GM12878 (cell line): Measurements from ENCODE around the gene ESR1. TPM values are rescaled to one million over a fixed set of nuclear protein-coding genes. Genes with fewer than 3 reads are reported as not detected.

Source experiments
- ATAC-seq: fragments of 200-7000 bp; cut with Tn5 transposase; 3 replicates; pipeline ENCODE4 v1.9.1; 2020; ENCODE audit warnings: mild to moderate bottlenecking, moderate library complexity
- BruUV-seq: library from RNA; stranded (reverse); fragments of 400-500 nt; replicated peaks from 2 replicates; lab custom pipeline; 2021; lab: Mats Ljungman, UMichigan
- CTCF ChIA-PET: fragments of 300-600 bp; sonication (Branson Sonifier 250); formaldehyde crosslinking; extraction: SDS; loops from one replicate; lab custom pipeline; 2021; ENCODE audit warnings: inconsistent platforms; lab: Yijun Ruan, JAX
- POLR2A ChIA-PET: fragments of 350-600 bp; formaldehyde crosslinking; extraction: SDS; loops from one replicate; lab custom pipeline; 2021; ENCODE audit warnings: inconsistent platforms; lab: Charles Lee
- RAD21 ChIA-PET: fragments of 300-600 bp; sonication (Branson Sonifier 250); formaldehyde crosslinking; loops from one replicate; lab custom pipeline; 2023; ENCODE audit warnings: antibody characterized with exemption; ENCODE audit not compliant: unreplicated experiment; lab: Charles Lee
- SMC1A ChIA-PET: fragments of 300-600 bp; sonication (Branson Sonifier 250); formaldehyde crosslinking; loops from one replicate; lab custom pipeline; 2023; ENCODE audit not compliant: unreplicated experiment, uncharacterized antibody; lab: Charles Lee
- DNase-seq: peaks from one replicate; pipeline ENCODE4 v3.0.0-alpha.2; 2011; ENCODE audit warnings: low read depth, low spot score
- FAIRE-seq: peaks from 3 replicates; lab custom pipeline; 2011; peaks lifted over from hg19 to GRCh38; lab: Jason Lieb, UNC
- H2AFZ ChIP-seq: 2 replicates; pipeline ENCODE4 v1.6.0; 2011; ENCODE audit warnings: low read depth, low read length, control low read depth; ENCODE audit not compliant: control insufficient read depth
- H3K27ac ChIP-seq: 2 replicates; pipeline ENCODE4 v1.5.1; 2011; ENCODE audit warnings: control low read depth; ENCODE audit not compliant: control insufficient read depth, insufficient read depth
- H3K27me3 ChIP-seq, 2 experiments: replicated peaks in 1 of 2; 2 replicates each; pipeline versions ENCODE4 v1.6.0 to v1.6.1; 2011; ENCODE audit warnings: low read length in 1 of 2; ENCODE audit not compliant: control insufficient read depth in 2 of 2, insufficient read depth in 2 of 2
- H3K36me3 ChIP-seq, 2 experiments: 2 replicates each; pipeline ENCODE4 v1.5.1; 2011; ENCODE audit warnings: low read length in 1 of 2; ENCODE audit not compliant: control insufficient read depth in 2 of 2, insufficient read depth in 2 of 2
- H3K4me1 ChIP-seq: 2 replicates; pipeline ENCODE4 v1.6.1; 2011; ENCODE audit warnings: mild to moderate bottlenecking, low read length, moderate library complexity, mixed read lengths; ENCODE audit not compliant: control insufficient read depth, insufficient read depth
- H3K4me2 ChIP-seq: 2 replicates; pipeline ENCODE4 v1.6.0; 2011; ENCODE audit warnings: control low read depth; ENCODE audit not compliant: control insufficient read depth, insufficient read depth
- H3K4me3 ChIP-seq: fragments of 200-600 bp; sonication (generic); 2 replicates; pipeline ENCODE4 v1.5.1; 2016
- H3K79me2 ChIP-seq: 2 replicates; pipeline ENCODE4 v1.6.0; 2011; ENCODE audit warnings: low read length; ENCODE audit not compliant: control insufficient read depth, insufficient read depth
- H3K9ac ChIP-seq: 2 replicates; pipeline ENCODE4 v1.8.0; 2011; ENCODE audit warnings: low read length, control low read depth, mixed read lengths; ENCODE audit not compliant: control insufficient read depth, insufficient read depth
- H3K9me3 ChIP-seq: replicated peaks from 3 replicates; pipeline ENCODE4 v1.5.1; 2011; ENCODE audit warnings: mild to moderate bottlenecking, low read length; ENCODE audit not compliant: control insufficient read depth, insufficient read depth
- H4K20me1 ChIP-seq: 2 replicates; pipeline ENCODE4 v1.6.0; 2011; ENCODE audit not compliant: control insufficient read depth, insufficient read depth
- ASH2L ChIP-seq: fragments of 300-600, 200-600 bp; sonication (generic); IDR thresholded peaks from 2 replicates; pipeline ENCODE4 v1.6.1; 2017; ENCODE audit warnings: low read depth, mild to moderate bottlenecking, borderline replicate concordance
- CBX5 ChIP-seq: sonication (generic); IDR thresholded peaks from 2 replicates; pipeline ENCODE4 v1.6.1; 2016; ENCODE audit warnings: low read depth, moderate library complexity, mild to moderate bottlenecking, inconsistent platforms
- ELK1 ChIP-seq: IDR thresholded peaks from 2 replicates; pipeline ENCODE4 v1.6.1; 2012; ENCODE audit warnings: low read depth, low read length, improper control_type of control experiment
- EP300 ChIP-seq, 2 experiments: fragments of 150-350 bp in 1 of 2; IDR thresholded peaks; 2 replicates each; pipeline ENCODE4 v1.6.1; 2011 to 2012; ENCODE audit warnings: low read depth in 2 of 2, low read length in 2 of 2, borderline replicate concordance in 1 of 2, improper control_type of control experiment in 1 of 2, inconsistent platforms in 1 of 2; ENCODE audit not compliant: control insufficient read depth in 1 of 2
- ETV6 ChIP-seq, 2 experiments: fragments of 450-650 bp in 1 of 2; IDR thresholded peaks in 1 of 2; conservative IDR thresholded peaks in 1 of 2; 2 replicates each; pipeline ENCODE4 v1.6.1; 2014; ENCODE audit warnings: antibody characterized with exemption in 1 of 2, borderline replicate concordance in 1 of 2, low read depth in 1 of 2, mild to moderate bottlenecking in 1 of 2, moderate library complexity in 1 of 2
- HCFC1 ChIP-seq: fragments of 150-350 bp; IDR thresholded peaks from 2 replicates; pipeline ENCODE4 v1.6.1; 2014; ENCODE audit warnings: low read length
- HDGF ChIP-seq: fragments of 450-650 bp; IDR thresholded peaks from 2 replicates; pipeline ENCODE4 v1.6.1; 2016; ENCODE audit warnings: antibody characterized with exemption
- MXI1 ChIP-seq: fragments of 150-350 bp; IDR thresholded peaks from 2 replicates; pipeline ENCODE4 v1.6.1; 2011; ENCODE audit warnings: low read depth, mild to moderate bottlenecking, inconsistent platforms, low read length, improper control_type of control experiment
- RB1 ChIP-seq: fragments of 450-650 bp; formaldehyde crosslinking; IDR thresholded peaks from 2 replicates; pipeline ENCODE4 v1.6.1; 2017; ENCODE audit warnings: mild to moderate bottlenecking, borderline replicate concordance
- RFX5 ChIP-seq: IDR thresholded peaks from 2 replicates; pipeline ENCODE4 v1.6.1; 2011; ENCODE audit warnings: low read depth, low read length, improper control_type of control experiment
- SMAD1 ChIP-seq: fragments of 450-650 bp; IDR thresholded peaks from 2 replicates; pipeline ENCODE4 v1.6.1; 2018; ENCODE audit warnings: mild to moderate bottlenecking, low read depth; ENCODE audit not compliant: partially characterized antibody
- SP1 ChIP-seq: IDR thresholded peaks from one replicate; pipeline ENCODE4 v1.6.1; 2011; ENCODE audit warnings: low read depth, low read length
- SUZ12 ChIP-seq: fragments of 200-600 bp; sonication (generic); IDR thresholded peaks from one replicate; pipeline ENCODE4 v1.6.1; 2018; ENCODE audit warnings: antibody characterized with exemption, mild to moderate bottlenecking; ENCODE audit not compliant: unreplicated experiment
- TCF7 ChIP-seq: IDR thresholded peaks from 2 replicates; pipeline ENCODE4 v1.6.1; 2014; ENCODE audit warnings: antibody characterized with exemption, borderline replicate concordance
- ZBTB33 ChIP-seq: fragments of 450-650 bp; IDR thresholded peaks from 2 replicates; pipeline ENCODE4 v1.6.1; 2017; ENCODE audit warnings: mild to moderate bottlenecking
- ZNF207 ChIP-seq: fragments of 450-650 bp; IDR thresholded peaks from 2 replicates; pipeline ENCODE4 v1.6.1; 2014; ENCODE audit warnings: antibody characterized with exemption, mild to moderate bottlenecking, borderline replicate concordance
- WGBS: methylation state at CpG from one replicate; pipeline ENCODE4 v1.1.6; 2016; ENCODE audit warnings: low lambda C conversion rate; ENCODE audit not compliant: insufficient replicate concordance, insufficient coverage; ENCODE audit errors: missing lambda C conversion rate; 5-methylcytosine and 5-hydroxymethylcytosine counted together
- in situ Hi-C: fragments of 300-500 bp; cut with MboI; formaldehyde crosslinking; loops from 9 replicates; pipeline ENCODE4 v1.14.3; 2018; ENCODE audit warnings: mixed read lengths
- intact Hi-C: fragments of 100-400 bp; cut with micrococcal nuclease; formaldehyde crosslinking; loops from one replicate; pipeline ENCODE4 v1.14.2; 2022; ENCODE audit not compliant: unreplicated experiment
- polyA plus RNA-seq, 11 experiments: library from polyadenylated mRNA; depleted of rRNA in 4 of 11; unstranded in 6 of 11; stranded (reverse) in 5 of 11; fragments of >200 nt; fragmentation: Nextera tagmentation in 4 of 11; fragmentation: Illumina TruSeq in 1 of 11; extraction: Ambion mirVana in 4 of 11; extraction: Trizol in 1 of 11; gene quantifications; 1 replicate in 1 of 11; 2 replicates in 10 of 11; pipeline versions ENCODE4 v1.2.1 to v1.2.3, GENCODE V29; 2011 to 2016; ENCODE audit warnings: inconsistent platforms in 2 of 11, missing spikeins in 2 of 11, low read depth in 1 of 11
- total RNA-seq, 4 experiments: library from RNA; depleted of rRNA in 3 of 4; stranded (reverse); fragments of >200 nt in 3 of 4; fragmentation: Illumina TruSeq in 1 of 4; extraction: Trizol in 1 of 4; gene quantifications; 2 replicates each; pipeline versions ENCODE4 v1.2.1 to v1.2.3, GENCODE V29; 2013 to 2021
- TF ChIP-seq, protein P1 (sequence below): IDR thresholded peaks from 2 replicates; pipeline ENCODE4 v1.6.1; 2012; ENCODE audit warnings: low read length, inconsistent platforms

The ESR1 gene
- total and polyA plus RNA-seq, 10 of the 15 experiments (the other 5 are each of a cell fraction or from before 2014, with no cell fraction given): 0.03 to 0.51 (median 0.21) TPM; not detected in 4

GRCh38 chr6:151803743-151804142 is 3.7 kb upstream of the ESR1 start (continued):
- TF ChIP-seq, protein P1, sequence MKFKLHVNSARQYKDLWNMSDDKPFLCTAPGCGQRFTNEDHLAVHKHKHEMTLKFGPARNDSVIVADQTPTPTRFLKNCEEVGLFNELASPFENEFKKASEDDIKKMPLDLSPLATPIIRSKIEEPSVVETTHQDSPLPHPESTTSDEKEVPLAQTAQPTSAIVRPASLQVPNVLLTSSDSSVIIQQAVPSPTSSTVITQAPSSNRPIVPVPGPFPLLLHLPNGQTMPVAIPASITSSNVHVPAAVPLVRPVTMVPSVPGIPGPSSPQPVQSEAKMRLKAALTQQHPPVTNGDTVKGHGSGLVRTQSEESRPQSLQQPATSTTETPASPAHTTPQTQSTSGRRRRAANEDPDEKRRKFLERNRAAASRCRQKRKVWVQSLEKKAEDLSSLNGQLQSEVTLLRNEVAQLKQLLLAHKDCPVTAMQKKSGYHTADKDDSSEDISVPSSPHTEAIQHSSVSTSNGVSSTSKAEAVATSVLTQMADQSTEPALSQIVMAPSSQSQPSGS: no peak
- TF ChIP-seq ELK1: no peak

DNA sequence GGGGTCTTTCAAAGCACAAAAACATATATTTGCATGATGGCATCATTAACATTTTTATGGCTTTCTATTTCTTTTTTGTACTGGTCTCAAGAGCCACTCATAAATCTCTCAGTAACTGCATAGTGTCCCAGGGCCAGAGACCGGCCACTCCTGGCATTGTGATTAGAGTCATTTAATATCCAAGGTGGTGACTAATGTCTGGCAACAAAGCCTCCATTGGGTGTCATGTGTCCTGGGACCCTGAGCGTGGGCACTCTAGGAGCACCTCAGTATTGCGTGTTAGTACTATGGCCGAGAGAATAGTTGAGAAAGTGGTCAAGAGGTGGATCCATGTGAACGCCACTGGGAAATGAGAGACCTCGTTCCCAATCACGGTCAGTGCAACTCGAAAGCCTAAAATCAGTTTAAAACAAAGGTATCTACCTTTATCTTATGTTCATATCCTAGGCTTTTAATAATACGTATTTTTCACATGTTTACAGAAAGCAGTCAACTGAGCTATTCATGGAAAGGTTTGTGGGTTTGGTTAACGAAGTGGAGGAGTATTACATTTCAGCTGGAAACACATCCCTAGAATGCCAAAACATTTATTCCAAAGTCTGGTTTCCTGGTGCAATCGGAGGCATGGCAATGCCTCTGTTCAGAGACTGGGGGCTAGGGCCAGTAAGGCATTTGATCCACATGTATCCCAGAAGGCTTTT is 2.7 kb upstream of the ESR1 start:
- H3K36me3 ChIP-seq: no peaks in the 10 kb centered on the region
- intact Hi-C loops (no loop called here), in situ Hi-C loops (no loop called here)
- no peak overlapping the region for H3K9ac ChIP-seq
- DNase-seq (no peak), ATAC-seq (no peak), FAIRE-seq (no peak)
- WGBS: 40% methylated on average over 11 of the region's 11 CpGs
- no TSS peak for BruUV-seq
- H3K27me3 ChIP-seq: peaks cover 11 to 16% of the 10 kb centered on the region in 2 experiments
- ChIA-PET SMC1A (no interaction called here), POLR2A (interaction anchor here (1.2 kb wide), 1 partner anchor 10 kb away, joined by 3 read pairs; no protein-coding TSS in a partner anchor), RAD21 (no interaction called here), CTCF (no interaction called here)
- no peak overlapping the region for H3K4me3 ChIP-seq
- H2AFZ ChIP-seq: no peak overlapping the region
- no peaks in the 10 kb centered on the region for H3K9me3 ChIP-seq
- H3K27ac ChIP-seq: no peak overlapping the region
- H4K20me1 ChIP-seq: no peaks in the 10 kb centered on the region
- no peaks in the 10 kb centered on the region for H3K79me2 ChIP-seq
- H3K4me1 ChIP-seq: no peaks in the 10 kb centered on the region
- no peak overlapping the region for H3K4me2 ChIP-seq
- TF ChIP-seq RFX5 (no peak), ZBTB33 (no peak), MXI1 (no peak), ETV6 (conservative IDR thresholded peaks at IDR 0.05 in 1 of 2, IDR thresholded peaks at IDR 0.05 in 1 of 2; ENCODE audit: borderline replicate concordance in 1 of 2, low read depth in 1 of 2) (no peak), SP1 (no peak), EP300 (IDR thresholded peaks at IDR 0.05; ENCODE audit: borderline replicate concordance in 1 of 2, control insufficient read depth in 1 of 2, low read depth in 2 of 2, low read length in 2 of 2) (no peak), ASH2L (no peak), RB1 (no peak), SUZ12 (no peak), SMAD1 (no peak), ZNF207 (no peak), TCF7 (no peak), HCFC1 (no peak), CBX5 (no peak), HDGF (no peak)
